GM19463 (cell line): ENCODE measurements around the gene TST.
"Not testable (repeated sequence)": the region's sequence is repeated elsewhere in the genome, so short reads cannot be mapped to it uniquely, and the experiment has no call there.

Experiments
- ATAC-seq: cut with Tn5 transposase; IDR thresholded peaks from one replicate; pipeline ENCODE4 v1.9.1; 2021; ENCODE audit warnings: mild to moderate bottlenecking, moderate library complexity; ENCODE audit not compliant: unreplicated experiment

TST gene

GRCh38 chr22:36989012-36989411, 30.2 kb downstream of the TST start:
- ATAC-seq, result not testable (repeated sequence)

GRCh38 chr22:36988075-36988832, 31.0 kb downstream of the TST start:
- no peak for ATAC-seq

DNA sequence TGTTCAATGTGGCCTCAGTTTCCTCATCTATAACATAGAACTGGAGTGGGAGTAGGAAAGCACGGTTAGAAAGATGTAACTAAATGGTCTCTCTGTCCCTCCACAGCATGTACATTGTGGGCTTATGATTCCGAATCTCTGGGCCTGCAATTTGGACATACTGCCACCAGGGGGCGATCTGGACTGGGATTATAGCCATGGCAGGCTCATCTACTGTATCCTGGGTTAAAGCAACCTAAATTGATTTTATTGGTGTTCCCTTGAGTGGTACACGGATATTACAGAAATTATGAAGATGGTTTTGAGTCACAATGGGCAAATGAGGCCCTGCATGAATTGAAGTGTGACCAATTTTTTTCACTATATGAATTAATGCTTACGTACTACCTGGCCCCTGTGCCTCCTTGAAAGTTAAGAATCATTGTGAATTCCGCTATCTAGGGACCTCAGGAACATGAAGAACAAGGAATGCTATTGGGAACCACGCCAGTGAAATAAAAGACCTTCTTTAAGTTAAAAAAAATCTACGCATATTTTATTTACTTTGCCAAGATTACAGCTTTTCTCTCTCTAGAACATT, 32.9 kb downstream of the TST start:
- no peak for ATAC-seq

DNA sequence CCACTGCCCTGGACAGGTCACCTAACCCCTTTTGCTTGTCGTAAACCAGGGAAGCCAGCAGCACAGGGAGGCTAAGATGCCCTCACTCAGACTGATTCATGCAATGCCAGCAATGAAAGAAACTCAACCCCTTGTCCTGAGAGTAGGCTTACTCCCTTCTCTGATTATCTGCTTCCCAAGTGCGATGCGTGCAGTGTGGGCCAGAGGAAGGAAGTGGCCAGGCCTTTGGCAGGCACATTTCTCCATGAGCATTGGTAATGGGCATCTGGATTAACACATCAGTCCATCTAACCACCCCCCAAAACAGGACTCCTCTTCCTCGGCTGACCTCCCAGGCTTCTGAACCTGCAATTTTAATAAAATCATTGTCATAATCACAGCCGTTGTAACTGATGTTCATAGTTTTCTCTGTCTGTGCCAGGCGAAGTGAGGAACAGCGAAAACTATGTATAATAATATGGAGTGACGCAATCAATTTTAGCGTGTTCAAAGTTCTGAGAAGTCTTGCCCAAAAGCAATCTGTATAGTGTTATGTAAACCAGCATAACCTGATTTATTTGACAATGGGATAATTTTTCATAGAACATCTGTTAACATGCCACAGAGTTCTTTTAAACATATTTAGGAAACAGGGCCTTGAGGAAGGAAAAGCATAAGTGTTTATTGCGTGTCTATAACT, 33.9 kb downstream of the TST start:
- no peak for ATAC-seq

- no peak for ATAC-seq
These were observed 37.1 kb downstream of the TST start for GRCh38 chr22:36982136-36982535.

DNA sequence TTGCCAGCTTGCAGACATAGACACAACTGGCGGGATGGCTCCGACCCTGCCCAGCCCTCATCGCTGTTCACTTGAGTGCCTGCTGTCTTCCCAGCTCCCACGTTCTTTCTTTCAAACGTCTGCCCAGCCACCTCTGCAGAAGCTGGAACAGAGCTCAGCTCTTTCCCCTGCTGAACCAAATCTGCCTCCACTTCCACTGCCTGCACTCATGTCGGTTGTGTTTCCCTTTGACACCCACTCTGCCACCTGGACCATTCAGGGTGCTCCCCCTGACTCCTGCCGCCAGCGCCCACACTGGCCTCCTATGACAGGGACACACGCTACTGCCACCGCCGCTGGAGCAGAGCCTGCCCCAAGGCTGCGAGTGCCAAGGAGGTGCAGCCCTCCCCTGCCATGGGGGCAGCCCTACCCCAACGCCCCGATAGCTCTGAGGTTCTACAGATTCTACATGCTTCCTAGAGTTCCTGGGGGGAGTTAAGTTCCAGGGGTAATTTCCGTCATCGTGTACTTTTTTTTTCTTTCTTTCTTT, 37.9 kb downstream of the TST start:
- ATAC-seq, result no peak

- ATAC-seq, result no peak
These were observed 40.0 kb downstream of the TST start for GRCh38 chr22:36979016-36979910.

- peak; percentile 57 for ATAC-seq
These were observed 41.1 kb downstream of the TST start for GRCh38 chr22:36977947-36978660.

- ATAC-seq, result no peak
These were observed 41.8 kb downstream of the TST start for GRCh38 chr22:36977401-36977861.

DNA sequence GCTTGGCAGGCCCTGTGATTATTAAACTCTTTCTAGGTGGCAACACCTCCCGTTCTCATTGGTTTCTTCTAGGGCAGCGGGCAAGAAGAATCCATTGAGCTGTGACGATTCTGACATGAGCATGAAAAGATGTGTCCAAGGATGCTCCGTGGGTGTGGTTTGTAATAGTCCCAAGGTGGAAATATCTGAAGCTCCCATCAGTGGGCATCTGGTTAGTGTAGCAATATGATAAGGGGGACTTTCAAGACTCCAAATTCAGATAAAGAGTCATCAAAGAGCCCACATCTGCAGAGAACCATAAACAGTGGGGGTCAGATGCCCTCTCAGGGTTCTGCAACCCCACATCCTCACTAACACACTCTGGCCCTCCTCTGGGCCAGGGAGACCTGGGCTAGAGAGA, 42.6 kb downstream of the TST start:
- no peak for ATAC-seq

- ATAC-seq, result no peak
These were observed 47.7 kb downstream of the TST start for GRCh38 chr22:36971341-36972125.

GRCh38 chr22:36968249-36968964, 50.8 kb downstream of the TST start:
- no peak for ATAC-seq

DNA sequence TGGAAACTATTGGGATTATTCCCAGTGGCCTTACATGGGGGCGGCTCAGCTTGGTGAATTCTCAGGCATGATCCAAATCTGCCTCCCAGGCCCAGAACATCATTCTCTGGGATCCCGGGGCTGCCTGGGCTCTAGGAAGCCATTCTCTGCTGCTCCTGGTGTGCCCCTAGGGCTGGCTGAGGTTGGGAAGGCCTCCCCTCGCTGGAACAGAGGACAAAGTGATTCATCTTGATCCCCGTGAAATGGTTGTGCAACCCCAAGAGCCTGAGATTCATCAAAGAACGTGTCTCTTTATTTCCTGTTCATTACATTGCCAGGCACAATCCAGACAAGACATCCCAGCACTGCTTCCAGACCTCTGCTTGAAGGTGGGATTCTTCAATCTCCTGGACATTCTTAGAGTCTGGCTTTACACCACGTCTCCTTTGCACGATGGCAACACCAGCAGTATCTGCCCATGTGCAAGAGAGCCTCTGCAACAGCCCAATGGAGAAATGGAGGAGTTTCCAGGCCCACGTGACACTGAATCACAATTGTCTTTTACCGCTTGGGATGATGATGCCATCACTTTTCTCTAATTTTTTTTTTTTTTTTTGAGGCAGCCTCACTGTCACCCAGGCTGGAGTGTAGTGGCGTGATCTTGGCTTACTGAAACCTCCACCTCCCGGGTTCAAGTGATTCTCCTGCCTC, 52.3 kb downstream of the TST start:
- ATAC-seq, result no peak

DNA sequence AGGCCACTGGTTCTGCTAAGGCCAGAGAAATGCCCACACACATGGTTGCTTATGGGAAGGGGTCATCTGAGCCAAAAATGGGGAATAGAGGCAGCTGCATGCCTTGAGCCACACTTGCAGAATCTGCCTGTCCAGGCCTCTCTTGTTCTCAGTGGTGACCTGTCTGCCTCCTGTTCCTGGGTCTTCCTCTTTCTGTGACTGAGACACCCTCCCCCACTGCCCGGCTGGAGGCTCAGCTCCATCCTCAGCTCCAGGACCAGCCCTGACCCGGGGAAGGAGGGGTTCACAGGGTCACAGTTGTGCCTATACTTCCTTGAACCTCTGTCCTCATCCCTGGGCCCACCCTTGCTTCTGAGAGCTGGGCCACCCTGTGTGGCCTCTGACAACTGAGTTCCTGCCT, 53.6 kb downstream of the TST start:
- ATAC-seq, result no peak

GRCh38 chr22:36964106-36964505, 55.1 kb downstream of the TST start:
- no peak for ATAC-seq

DNA sequence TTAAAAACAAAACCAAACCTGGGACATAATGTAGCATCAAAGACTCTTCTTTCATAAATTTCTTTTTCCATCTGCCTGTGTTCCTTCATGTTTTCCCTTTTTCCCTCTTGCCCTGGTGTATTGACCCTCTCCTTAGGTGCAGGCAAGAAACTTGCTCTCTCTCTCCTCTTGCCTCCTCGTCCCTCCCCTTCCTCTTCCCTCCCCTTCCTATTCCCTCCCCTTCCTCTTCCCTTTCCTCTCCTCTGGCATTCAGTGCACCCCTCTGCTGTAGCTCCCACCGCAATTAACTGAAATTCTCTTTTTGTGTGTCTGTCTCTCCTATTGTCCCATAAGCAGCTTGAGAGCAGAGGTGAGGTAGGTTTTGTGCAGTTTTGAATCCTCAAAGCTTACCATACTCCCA, 55.9 kb downstream of the TST start:
- ATAC-seq, result no peak

- ATAC-seq, result no peak
These were observed 57.6 kb downstream of the TST start for GRCh38 chr22:36961626-36962025.
